NCI-H2081 (cell line): Measurements from ENCODE around the gene KIF1A.

Experiments
- DNase-seq, 2 experiments: peaks; one replicate each; lab custom pipeline; 2025; lab: John Stamatoyannopoulos, UW

KIF1A gene

GRCh38 chr2:240767341-240767740, 52.7 kb downstream of the KIF1A start:
- no peak for DNase-seq

GRCh38 chr2:240766072-240766471, 53.9 kb downstream of the KIF1A start:
- no peak for DNase-seq

GRCh38 chr2:240765007-240765406, 55.0 kb downstream of the KIF1A start:
- DNase-seq: no peak

DNA sequence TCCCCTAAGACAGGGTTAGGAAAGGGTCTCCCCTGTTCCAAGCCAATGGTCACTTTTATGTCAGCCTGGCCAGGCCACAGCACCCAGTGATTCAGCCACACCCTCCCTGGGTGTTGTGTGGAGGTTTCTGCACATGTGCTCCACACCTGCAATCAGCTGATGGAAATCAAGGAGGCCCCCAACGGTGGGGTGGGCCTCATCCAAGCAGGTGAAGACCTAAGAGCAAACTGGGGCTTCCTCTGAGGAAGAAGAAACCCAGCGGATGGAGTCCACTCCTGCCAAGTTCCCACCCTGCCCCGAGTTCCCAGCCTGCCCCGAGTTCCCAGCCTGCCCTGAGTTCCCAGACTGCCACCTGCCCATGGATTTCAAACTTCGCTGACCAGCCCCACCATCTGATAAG, 55.4 kb downstream of the KIF1A start:
- DNase-seq: no peak

DNA sequence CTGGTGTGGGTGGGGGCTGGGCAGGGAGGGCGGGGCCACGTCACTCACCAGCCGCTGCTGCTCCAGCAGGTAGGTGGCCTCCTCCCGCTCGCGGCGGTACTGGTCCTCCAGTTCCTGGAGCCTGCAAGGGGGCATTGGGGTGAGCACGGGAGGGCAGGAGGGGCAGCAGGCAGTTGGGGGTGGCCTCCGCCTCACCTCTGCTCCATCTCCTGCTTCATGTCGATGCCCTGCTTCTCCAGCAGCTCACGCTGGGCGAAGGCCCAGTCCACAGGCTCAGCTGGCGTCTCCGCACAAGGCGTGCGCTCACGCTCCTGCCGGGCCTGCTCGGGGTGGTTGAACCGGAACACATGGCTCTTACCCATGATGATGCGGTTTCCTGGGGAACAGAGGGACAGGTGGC, 57.0 kb downstream of the KIF1A start:
- DNase-seq: no peak

GRCh38 chr2:240762249-240762648, 57.8 kb downstream of the KIF1A start:
- DNase-seq: no peak

GRCh38 chr2:240760576-240761246, 59.3 kb downstream of the KIF1A start:
- no peak for DNase-seq

GRCh38 chr2:240760121-240760520, 59.9 kb downstream of the KIF1A start:
- DNase-seq: no peak

DNA sequence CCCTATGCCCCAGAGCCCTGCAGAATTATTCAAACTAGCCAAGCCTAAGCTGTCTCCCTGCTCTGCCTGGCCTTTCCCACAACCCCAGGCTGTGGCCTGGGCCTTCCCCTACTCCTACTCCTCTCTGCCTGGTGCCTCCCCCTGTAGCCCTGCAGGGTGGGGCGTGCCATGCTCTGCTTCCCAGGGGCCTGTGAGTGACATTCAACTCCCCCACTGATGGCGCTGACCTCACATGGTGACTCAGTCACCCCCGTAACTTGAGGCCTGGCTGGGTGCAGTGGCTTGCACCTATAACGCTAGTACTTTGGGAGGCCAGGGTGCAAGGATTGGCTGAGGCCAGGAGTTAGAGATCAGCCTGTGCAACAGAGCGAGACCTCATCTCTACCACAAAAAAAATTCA, 60.6 kb downstream of the KIF1A start:
- DNase-seq: no peak

- DNase-seq: no peak
Measured at GRCh38 chr2:240757086-240757614, 62.9 kb downstream of the KIF1A start.

DNA sequence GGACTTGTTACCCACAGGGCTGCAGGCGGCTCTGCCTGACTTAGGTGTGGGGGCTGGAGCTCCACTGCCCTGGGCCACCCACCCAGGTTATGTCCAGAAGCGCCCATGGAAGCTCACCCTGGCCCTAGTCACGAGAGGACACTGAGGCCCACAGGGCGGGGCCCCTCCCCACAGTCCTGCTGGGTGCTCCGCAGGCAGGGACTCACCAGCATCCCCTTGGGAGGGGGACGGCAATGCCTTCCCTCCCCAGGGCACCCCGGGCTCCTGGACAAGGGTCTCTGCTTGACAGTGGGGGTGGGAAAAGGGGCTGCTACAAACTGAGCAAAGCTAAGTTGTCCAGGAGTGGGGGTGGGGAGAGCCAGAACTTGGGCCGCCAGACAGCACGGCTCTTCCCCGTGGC, 67.8 kb downstream of the KIF1A start:
- no peak for DNase-seq

- DNase-seq: no peak
Measured at GRCh38 chr2:240750409-240750808, 69.6 kb downstream of the KIF1A start.

GRCh38 chr2:240749516-240749915, 70.5 kb downstream of the KIF1A start:
- DNase-seq: no peak

DNA sequence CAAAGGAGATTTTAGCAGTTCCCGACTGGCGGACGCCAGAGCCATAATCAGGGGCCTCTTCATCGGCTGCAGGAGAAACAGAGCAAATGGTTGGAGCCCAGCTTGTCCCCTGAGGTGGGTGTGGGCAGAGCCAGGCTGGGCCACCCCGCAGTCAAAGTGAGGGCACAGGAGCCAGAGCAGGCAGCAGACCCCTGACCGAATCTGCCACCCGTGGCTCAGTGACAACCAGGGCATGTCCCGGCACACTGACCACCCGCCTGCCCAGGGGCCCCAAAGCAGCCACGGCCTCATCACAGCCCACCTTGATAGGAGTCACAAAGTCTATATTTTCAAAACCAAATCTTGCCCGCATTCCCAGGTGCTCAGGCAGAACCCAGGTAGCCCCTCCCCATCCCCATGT, 72.8 kb downstream of the KIF1A start:
- DNase-seq: no peak

GRCh38 chr2:240746671-240747070, 73.3 kb downstream of the KIF1A start:
- DNase-seq: no peak

DNA sequence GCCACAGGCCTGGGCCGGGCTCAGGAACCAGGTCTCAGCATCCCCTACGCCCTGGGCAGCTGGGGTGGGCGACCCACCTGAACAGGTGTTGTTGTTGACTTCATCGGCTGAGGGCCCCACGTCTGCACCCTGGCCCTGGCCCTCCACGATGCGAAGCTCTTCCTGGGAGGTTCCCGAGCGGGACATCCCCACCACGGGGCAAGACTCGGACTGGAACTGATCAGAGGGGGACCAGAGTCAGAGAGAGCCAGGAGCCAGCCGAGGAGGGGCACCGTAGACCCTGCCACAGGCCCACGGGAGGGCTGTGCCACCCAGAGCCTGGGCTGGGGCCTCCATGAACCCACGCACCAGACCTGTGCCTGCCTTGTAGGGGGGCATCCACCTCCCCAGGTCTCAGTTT, 74.1 kb downstream of the KIF1A start:
- DNase-seq: no peak

GRCh38 chr2:240745456-240745855, 74.6 kb downstream of the KIF1A start:
- DNase-seq: no peak

DNA sequence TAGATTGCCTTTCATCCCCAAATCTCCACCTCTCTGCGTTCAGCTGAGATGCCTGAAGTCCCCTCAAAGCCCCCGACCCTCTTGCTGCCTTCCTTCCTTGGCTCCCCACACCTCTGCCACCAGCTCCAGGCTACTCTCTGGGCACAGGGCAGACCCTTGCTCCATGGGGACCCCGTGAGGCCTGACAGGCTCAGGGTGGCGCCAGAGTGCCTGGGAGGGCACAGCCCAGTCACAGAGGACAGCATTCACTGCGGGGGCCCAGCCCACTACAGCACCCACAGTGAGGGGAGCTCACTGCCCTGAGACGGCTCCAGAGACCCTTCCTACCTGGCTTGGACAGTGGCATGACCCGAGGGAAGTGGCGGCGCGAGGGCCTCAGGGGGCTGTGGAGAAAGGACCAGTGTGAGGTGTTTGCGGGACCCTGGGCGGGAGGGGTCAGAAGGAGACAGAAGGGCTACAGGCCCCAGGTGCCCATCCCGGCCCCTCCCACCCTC, 77.4 kb downstream of the KIF1A start:
- no peak for DNase-seq

- no peak for DNase-seq
Measured at GRCh38 chr2:240741091-240741490, 78.9 kb downstream of the KIF1A start.

DNA sequence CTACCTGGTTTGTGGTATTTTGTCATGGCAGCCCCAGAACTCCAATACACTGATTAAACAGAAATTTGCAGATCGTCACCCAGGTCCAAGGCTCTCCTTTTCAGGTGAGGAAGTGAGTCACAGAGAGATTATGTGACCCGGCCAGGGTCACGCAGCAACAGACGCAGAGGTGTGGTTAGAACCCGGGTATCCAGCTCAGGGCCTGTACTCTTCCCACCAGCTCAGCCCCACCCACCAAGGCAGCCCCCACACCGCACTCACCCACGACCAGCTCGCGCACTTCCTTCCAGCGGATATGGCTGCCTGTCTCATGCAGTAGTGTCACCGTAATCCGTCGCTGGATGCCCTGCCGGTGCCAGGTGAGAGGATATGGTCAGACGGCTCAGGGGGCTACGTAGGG, 80.2 kb downstream of the KIF1A start:
- DNase-seq: no peak

- DNase-seq: no peak
Measured at GRCh38 chr2:240737958-240738357, 82.1 kb downstream of the KIF1A start.

GRCh38 chr2:240737512-240737911, 82.5 kb downstream of the KIF1A start:
- DNase-seq: no peak

DNA sequence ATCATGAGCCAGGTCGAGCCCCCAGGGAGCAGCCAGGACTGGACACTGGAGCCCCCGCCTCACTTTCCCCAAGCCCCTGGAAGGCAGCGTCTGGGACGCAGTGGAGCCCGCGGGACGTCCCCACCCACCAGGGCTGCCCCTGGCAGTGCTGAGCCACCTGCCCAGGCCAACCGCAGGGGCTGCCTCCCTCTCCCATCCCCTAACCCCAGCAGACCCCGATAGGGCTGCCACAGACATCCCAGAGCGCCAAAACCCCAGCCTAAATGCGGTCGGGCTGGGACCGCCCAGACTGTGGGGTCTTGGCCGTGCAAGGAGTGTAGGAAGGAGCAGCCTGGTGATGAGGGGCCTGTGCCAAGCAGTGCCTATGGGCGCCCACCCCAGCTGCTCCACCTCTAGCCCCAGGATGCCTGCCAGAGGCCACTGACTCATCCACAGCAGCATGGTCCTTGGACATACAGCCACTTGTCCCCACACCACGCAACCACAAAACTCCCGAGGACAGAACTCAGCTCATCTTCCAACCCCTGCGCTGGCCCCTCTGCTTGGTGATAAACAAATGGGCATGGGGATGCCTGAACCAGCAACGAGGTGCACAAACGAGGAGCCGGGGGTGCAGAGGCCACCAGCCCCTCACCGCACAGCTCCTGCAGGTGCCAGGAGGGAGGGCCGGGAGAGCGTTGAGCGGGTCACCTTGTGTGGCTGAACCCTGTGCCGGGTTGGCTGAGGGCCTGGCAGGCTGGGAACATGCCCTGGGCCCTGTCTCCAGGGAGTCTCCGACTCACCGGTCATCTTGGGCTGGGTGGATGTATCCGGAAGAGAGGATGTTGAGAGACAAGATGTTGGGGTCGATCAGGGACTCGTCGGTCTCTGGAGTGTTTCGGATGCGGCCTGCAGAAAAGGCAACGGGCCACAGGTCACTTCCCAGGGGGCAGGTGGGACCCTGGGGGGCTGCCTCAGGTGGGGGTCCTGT, 83.5 kb downstream of the KIF1A start:
- DNase-seq: no peak
